ENCODE measurements around the gene CHCHD1.

DNA sequence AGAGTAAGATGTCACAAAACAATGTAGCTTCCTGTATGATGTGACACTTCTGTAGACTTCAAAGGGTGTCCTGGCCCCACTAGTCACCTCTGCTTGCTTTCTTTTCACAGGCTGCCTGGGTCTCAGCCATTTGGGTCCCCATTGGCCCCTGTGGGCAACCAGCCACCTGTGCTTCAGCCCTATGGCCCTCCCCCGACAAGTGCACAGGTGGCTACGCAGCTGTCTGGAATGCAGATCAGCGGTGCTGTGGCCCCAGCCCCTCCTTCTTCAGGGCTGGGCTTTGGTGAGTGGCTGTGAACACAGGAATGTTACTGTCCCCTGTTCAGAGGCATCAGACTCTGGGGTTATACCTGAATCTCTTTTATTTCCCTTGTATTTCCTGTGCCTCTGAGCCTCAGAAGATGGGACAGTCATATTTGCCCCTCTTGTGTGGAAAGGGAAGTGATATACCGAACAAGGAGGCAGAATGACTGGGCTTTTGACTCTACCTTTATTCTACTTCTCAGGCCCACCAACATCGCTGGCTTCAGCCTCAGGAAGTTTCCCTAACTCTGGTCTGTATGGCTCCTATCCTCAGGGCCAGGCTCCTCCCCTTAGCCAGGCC lies 22.2 kb upstream of the CHCHD1 start:
- TF ChIP-seq, protein P1, sequence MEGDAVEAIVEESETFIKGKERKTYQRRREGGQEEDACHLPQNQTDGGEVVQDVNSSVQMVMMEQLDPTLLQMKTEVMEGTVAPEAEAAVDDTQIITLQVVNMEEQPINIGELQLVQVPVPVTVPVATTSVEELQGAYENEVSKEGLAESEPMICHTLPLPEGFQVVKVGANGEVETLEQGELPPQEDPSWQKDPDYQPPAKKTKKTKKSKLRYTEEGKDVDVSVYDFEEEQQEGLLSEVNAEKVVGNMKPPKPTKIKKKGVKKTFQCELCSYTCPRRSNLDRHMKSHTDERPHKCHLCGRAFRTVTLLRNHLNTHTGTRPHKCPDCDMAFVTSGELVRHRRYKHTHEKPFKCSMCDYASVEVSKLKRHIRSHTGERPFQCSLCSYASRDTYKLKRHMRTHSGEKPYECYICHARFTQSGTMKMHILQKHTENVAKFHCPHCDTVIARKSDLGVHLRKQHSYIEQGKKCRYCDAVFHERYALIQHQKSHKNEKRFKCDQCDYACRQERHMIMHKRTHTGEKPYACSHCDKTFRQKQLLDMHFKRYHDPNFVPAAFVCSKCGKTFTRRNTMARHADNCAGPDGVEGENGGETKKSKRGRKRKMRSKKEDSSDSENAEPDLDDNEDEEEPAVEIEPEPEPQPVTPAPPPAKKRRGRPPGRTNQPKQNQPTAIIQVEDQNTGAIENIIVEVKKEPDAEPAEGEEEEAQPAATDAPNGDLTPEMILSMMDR (IDR thresholded peaks at IDR 0.05; ENCODE audit: low read length): no peak
- no peak for TF ChIP-seq EZH2phosphoT487 (IDR thresholded peaks at IDR 0.05; ENCODE audit: low read length)
- TF ChIP-seq EZH2 (optimal IDR thresholded peaks at IDR 0.05; ENCODE audit: low read depth, low read length): no peak
